ENCODE data around the gene OSBPL3.

Gene OSBPL3

DNA sequence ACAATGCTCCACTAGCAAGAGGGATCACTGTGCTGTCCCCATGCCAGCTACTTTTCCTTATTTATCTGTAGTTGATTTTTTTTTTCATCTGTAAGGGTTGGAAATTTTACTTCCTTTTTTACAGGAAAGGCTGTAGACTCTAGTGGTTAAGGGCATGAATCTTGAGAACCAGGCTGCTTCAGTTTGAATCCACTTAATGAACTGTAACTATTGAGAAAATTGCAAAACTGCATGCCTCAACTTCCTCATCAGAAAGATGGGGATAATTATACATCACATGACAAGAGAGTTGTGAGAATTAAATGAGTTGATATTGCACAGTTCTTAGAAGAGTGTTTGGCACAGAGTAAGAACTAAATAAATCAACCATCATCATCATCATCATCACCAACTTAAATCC is 116.4 kb downstream of the OSBPL3 start:
- DNase-seq (ENCODE audit: low read depth in 2 of 2), result no peak

DNA sequence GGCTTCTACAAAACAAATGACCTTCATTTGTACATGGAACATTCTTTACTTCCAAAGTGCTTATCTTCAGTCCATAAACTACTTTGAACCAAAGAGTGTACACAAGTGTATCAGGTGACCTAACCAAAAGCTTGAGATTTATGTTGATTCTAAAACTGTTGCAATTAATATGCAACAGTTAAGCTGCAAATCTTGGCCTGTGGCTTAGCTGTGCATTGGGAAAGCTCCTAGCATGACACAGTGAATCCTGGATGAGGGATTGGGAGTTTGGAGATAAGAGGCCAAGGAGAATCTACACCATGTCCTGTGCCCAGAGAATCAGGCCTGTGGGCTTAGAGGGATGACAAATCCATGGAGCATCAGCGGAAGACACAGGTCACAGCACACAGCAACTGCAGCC is 117.5 kb downstream of the OSBPL3 start:
- DNase-seq (ENCODE audit: low read depth in 2 of 2), result no peak

DNA sequence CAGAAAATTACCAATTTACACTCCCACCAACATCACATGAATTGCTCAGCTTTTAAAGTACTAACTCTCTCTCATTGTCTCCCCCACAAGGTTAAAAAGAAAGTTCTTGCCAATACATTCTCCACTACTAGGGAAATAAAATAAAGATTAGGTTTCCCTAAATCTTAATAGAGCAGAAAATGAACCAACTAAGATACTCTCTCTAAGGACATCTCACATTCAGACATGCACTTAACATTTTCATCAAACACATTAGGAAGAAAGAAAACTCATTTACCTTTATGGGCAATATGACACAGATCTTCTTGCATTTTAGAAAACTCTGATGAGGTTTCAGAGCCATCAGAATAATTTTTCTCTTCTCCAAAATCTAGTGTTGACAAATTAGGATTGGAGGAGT is 118.6 kb downstream of the OSBPL3 start:
- no peak for DNase-seq (ENCODE audit: low read depth in 2 of 2)

GRCh38 chr7:24860611-24861010 is 119.4 kb downstream of the OSBPL3 start:
- DNase-seq (ENCODE audit: low read depth in 2 of 2), result no peak

DNA sequence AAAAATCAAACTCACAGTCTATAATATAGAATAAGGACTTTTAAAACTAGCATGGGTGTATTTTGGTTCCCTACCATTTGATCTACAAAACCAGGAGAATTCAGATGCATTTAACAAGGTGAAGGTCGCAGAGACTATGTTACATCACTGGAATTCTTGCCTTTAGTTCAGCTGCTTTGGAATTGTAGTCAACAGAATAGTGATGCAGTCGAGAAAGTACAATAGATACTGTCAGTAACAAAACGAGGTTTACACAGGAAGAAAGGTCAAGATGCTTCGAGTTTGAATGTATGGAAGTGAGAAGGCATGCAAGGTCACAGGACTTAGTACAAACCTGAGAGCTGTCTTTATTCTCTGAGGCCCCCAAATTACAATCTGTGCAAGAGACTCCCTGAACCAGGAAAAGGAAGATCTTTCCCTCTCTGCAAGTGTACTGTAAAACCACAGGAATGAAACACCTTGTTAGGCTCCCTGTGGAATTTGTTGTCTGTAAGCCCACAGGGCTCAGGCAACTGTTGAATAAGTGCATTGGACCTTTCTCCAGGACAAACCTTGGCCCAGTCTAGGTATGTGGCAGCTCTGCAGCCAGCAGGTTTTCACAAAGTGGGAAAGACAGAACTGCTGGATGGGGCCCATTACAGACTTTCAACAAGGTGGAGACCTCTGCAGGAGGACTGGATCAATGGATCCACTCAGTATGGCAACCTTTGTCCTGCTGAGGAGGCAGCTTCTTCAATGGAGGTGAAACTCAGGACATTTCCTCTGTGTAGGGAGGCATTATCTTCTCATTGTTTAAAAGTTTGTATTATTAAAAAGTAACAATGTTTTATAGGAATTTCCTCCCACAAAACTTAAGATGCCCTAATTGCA is 121.6 kb downstream of the OSBPL3 start:
- no peak for DNase-seq (ENCODE audit: low read depth in 2 of 2)

- no peak for DNase-seq (ENCODE audit: low read depth in 2 of 2)
Measured at GRCh38 chr7:24857623-24858022, 122.4 kb downstream of the OSBPL3 start.

DNA sequence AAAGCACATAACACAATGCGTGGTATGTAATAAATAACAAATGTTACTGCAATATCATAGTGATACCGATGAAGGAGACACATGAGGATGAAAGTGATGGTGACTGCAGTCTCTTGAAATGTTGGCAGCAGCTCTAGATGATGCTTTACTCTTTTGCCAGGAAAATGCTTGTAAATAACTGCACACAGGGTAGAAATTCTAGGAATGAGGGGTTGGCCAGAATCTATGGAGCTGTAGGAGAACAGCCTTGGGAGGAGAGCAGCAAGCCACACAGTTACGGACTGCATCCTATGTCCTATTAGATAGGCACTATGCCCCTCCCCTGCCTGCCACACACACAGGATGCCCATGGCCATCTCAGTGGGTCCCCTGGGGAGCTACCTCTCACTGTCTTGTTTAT is 125.1 kb downstream of the OSBPL3 start:
- no peak for DNase-seq (ENCODE audit: low read depth in 2 of 2)

GRCh38 chr7:24851786-24852185 is 128.2 kb downstream of the OSBPL3 start:
- peak in 1 of 2 donors; percentile 28 for DNase-seq (ENCODE audit: low read depth in 2 of 2)

GRCh38 chr7:24848878-24849277 is 131.1 kb downstream of the OSBPL3 start:
- DNase-seq (ENCODE audit: low read depth in 2 of 2), result no peak

- DNase-seq (ENCODE audit: low read depth in 2 of 2), result no peak
Measured at GRCh38 chr7:24847754-24848153, 132.2 kb downstream of the OSBPL3 start.

DNA sequence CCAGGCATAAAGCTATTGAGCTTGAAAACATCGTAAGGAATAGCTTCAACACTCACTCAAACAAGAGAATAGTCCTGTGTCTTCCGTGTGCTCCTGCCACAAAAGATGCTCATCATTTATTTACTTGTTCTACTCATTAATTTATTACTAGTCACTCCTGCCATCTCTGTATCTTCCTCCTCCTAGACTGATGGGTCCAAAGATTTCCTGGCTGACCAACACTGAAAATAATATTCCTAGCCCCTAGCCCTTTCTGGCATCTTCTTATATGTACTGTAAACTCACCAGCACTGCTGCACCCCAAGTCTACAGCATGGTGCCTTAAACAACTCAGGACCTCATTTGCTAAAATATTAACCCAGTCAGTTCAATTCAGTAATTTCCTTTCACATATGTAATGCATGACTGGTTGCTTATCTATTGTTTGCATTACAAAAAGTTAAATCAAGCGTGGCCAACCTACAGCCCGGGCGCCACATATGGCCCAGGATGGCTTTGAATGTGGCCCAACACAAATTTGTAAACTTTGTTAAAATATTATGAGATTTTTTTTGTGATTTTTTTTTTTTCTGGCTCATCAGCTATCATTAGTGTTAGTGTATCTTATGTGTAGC is 136.1 kb downstream of the OSBPL3 start:
- DNase-seq (ENCODE audit: low read depth in 2 of 2), result no peak

DNA sequence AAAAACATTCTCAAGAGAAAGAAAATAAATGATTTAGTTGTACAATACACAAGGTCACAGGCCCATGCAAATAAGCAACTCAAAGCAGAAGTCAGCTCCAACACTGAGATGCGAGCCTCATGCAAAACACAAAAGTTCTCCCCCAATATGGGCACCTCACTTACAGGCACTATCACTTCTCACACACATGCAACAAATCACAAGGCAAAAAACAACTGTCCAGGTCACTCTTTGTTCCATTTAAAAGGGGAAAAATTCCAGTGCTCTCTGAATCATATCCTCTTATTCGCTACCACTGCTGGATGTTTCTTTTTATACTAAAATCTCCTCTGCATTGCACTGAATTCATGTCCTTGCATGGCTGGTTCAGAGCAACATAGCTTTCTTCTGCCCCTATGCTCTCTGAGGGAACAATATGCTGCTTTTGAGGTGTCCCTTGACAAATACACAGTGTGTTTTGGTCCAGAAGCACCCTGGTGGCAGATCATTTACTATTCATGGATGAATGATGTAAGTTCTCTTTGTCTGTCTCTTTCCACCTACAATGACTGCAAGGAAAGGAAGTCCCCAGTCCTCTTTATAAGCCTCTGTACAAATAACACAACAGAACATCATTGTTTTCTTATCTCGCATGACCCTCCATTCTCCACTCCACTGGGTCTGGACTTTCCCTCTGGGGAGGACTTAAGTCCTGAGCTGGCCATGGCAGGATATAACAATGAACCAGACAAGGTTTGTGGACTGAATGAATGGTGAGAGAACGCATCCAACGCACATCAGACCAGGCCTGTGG is 137.3 kb downstream of the OSBPL3 start:
- no peak for DNase-seq (ENCODE audit: low read depth in 2 of 2)

DNA sequence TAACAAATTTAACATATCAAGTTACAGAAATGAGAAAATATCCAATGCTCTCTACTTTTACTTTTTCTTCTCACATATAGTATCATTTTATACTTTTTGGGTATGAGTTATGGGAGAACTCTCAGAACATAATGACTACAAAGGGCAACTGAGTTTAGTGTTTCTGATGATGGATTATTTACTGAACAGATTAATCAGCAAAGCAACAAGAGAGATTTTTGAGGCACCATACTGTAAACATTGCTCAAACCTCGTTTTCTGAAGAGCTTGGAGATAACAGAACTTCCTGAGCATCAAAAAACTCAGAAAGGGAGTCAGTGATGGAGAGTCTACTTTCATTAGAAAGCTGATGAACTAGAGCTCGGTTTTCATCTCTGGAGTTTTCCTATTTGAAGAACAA is 137.9 kb downstream of the OSBPL3 start:
- DNase-seq (ENCODE audit: low read depth in 2 of 2), result no peak

- no peak for DNase-seq (ENCODE audit: low read depth in 2 of 2)
Measured at GRCh38 chr7:24840563-24840962, 139.4 kb downstream of the OSBPL3 start.

DNA sequence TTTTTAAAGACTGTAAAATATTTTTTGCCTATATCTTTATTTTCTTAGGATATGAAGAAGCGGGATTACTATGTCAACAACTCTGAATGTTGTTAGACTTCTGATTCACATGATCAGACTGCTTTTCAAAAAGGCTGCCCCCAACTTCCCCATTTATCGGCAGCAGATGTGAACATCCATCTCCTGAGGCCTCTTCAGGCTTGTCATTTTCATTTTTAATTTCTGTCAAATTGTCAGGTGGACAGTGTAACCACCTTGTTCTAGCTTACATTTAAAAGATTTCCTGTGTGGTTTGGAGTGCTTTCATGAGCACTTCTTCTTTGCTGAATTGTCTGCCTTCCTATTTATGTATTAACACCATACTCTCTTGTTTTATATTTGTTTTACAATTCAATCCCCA is 143.9 kb downstream of the OSBPL3 start:
- DNase-seq (ENCODE audit: low read depth in 2 of 2), result no peak

GRCh38 chr7:24835643-24836042 is 144.3 kb downstream of the OSBPL3 start:
- no peak for DNase-seq (ENCODE audit: low read depth in 2 of 2)

DNA sequence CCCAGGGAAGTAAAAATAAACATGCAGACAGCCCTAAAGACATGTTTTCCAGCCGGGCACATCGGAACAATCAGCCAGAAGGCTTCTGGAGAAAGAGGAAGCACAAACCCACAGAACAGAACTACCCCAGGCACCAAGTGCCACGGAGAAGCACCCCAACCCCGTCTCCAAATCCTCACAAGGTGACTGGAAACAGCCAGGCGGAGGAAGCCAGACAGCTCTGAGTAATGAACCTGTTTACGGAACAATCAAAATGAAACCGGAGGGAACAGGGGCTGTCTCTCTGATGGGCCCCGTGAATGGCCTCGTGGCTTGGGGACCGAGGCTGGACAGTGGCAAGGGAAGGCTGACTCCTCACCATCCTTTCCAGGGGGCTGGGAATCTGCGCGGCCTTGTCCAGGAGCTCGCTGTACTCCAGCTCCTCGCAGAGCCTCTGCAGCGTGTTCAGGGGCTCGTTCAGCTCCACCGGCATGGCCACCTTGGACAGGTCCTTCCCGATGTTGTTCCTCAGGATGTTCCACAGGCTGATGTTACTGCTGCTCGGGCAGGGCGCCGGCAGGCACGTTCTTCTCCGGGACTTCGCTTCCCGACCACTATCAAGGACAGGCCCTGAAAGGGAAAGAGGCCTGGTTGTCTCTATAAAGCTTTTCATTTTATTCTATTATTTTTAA is 145.7 kb downstream of the OSBPL3 start:
- DNase-seq (ENCODE audit: low read depth in 2 of 2), result no peak

DNA sequence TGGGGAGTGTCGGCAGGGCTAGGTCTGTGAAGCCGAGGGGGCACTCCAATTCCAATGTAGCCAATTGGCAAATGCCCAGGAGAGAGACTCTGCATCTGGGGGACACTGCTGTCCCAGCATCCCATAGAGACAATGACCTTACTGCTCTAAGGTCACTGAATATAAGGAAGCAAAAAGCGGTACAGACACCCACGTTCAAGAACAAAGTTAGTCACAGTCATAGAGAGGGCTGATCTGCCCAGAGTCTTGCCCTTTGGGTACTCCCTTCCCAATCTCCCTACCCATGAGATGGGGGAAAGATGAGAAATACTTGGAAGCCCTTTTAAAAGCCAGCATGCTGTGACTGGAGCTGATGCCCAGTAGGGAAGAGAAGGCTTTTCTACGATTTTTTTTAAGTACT is 146.4 kb downstream of the OSBPL3 start:
- DNase-seq (ENCODE audit: low read depth in 2 of 2), result no peak

GRCh38 chr7:24831240-24831639 is 148.7 kb downstream of the OSBPL3 start:
- DNase-seq (ENCODE audit: low read depth in 2 of 2), result no peak

GRCh38 chr7:24830440-24831050 is 149.4 kb downstream of the OSBPL3 start:
- no peak for DNase-seq (ENCODE audit: low read depth in 2 of 2)

- no peak for DNase-seq (ENCODE audit: low read depth in 2 of 2)
Measured at GRCh38 chr7:24829787-24830186, 150.2 kb downstream of the OSBPL3 start.

All from stimulated activated CD4-positive, alpha-beta T cell treated with anti-CD3 and anti-CD28 coated beads, Interleukin-4, amount 100 ng/mL, for 48 hours (primary cell).